H1 (cell line): ENCODE data around the gene PIGT.

Experiments used
- CHD2 ChIP-seq: IDR thresholded peaks from 2 replicates; pipeline ENCODE4 v1.6.1; 2012; ENCODE audit warnings: low read length, improper control_type of control experiment
- CTCF ChIP-seq, 3 experiments: IDR thresholded peaks; 1 replicate in 2 of 3; 2 replicates in 1 of 3; pipeline versions ENCODE4 v1.5.1 to v1.6.1; 2011; ENCODE audit warnings: low read length in 3 of 3, mild to moderate bottlenecking in 3 of 3, inconsistent platforms in 2 of 3, low read depth in 1 of 3, moderate library complexity in 1 of 3; ENCODE audit not compliant: insufficient read depth in 1 of 3; ENCODE audit errors: control extremely low read depth in 1 of 3
- JUND ChIP-seq: IDR thresholded peaks from 2 replicates; pipeline ENCODE4 v1.6.1; 2011; ENCODE audit warnings: mild to moderate bottlenecking, improper control_type of control experiment, low read length
- MAFK ChIP-seq: IDR thresholded peaks from 2 replicates; pipeline ENCODE4 v1.6.1; 2012; ENCODE audit warnings: low read depth, mild to moderate bottlenecking, improper control_type of control experiment, low read length
- POLR2A ChIP-seq, 2 experiments: IDR thresholded peaks; 1 replicate in 1 of 2; 2 replicates in 1 of 2; pipeline ENCODE4 v1.6.1; 2011; ENCODE audit warnings: low read depth in 2 of 2, low read length in 2 of 2, mild to moderate bottlenecking in 2 of 2; ENCODE audit errors: control extremely low read depth in 1 of 2
- POLR2AphosphoS5 ChIP-seq: IDR thresholded peaks from 2 replicates; pipeline ENCODE4 v1.6.1; 2011; ENCODE audit warnings: low read depth, low read length

DNA sequence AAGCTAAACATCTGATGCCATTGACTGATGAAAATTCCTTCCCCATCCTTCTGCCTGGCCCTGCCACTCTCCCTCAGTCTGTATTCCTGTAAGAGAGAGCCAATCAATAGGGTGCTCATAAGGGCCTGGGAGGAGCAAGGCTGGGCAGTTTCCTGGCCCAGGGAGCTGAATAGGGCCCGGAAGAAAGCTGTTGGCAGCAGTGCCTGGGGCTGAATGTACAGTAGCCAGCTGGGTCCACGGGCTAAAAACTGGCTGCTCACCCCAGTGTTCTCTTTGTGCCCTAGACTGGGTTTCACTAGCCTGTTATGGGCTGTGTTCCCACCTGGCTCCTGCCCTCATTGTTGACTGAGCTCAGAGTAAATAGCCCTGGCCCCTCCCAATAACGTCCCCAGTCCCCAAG, 51.9 kb downstream of the PIGT start:
- TF ChIP-seq POLR2AphosphoS5 (no peak), CTCF (IDR thresholded peaks at IDR 0.05; ENCODE audit: control extremely low read depth in 1 of 3, insufficient read depth in 1 of 3, low read depth in 1 of 3, low read length in 3 of 3) (no peak), POLR2A (IDR thresholded peaks at IDR 0.05; ENCODE audit: control extremely low read depth in 1 of 2, low read depth in 2 of 2, low read length in 2 of 2) (no peak), MAFK (no peak), JUND (no peak), CHD2 (no peak)
